GM12878 (cell line): ENCODE data around the gene TMEM244. TPM values are rescaled to one million over a fixed set of nuclear protein-coding genes. Genes with fewer than 3 reads are reported as not detected.

Experiments used
- ASH2L ChIP-seq: fragments of 300-600, 200-600 bp; sonication (generic); IDR thresholded peaks from 2 replicates; pipeline ENCODE4 v1.6.1; 2017; ENCODE audit warnings: low read depth, mild to moderate bottlenecking, borderline replicate concordance
- CHD2 ChIP-seq: IDR thresholded peaks from 2 replicates; pipeline ENCODE4 v1.6.1; 2011; ENCODE audit warnings: low read depth, low read length, improper control_type of control experiment, borderline replicate concordance
- CTCF ChIP-seq, 3 experiments: IDR thresholded peaks in 2 of 3; conservative IDR thresholded peaks in 1 of 3; 2 replicates each; pipeline ENCODE4 v1.5.1; 2011; ENCODE audit warnings: low read depth in 3 of 3, low read length in 3 of 3, mild to moderate bottlenecking in 3 of 3, control low read depth in 2 of 3, moderate library complexity in 2 of 3, inconsistent platforms in 1 of 3, mixed read lengths in 1 of 3; ENCODE audit not compliant: control insufficient read depth in 2 of 3, insufficient read depth in 1 of 3; ENCODE audit errors: extremely low read depth in 1 of 3
- HCFC1 ChIP-seq: fragments of 150-350 bp; IDR thresholded peaks from 2 replicates; pipeline ENCODE4 v1.6.1; 2014; ENCODE audit warnings: low read length
- HSF1 ChIP-seq: fragments of 150-350 bp; IDR thresholded peaks from 2 replicates; pipeline ENCODE4 v1.6.1; 2014; ENCODE audit warnings: mild to moderate bottlenecking, low read depth, low read length
- JUNB ChIP-seq: IDR thresholded peaks from 2 replicates; pipeline ENCODE4 v1.6.1; 2016; ENCODE audit warnings: antibody characterized with exemption, mild to moderate bottlenecking
- MEF2A ChIP-seq: IDR thresholded peaks from 2 replicates; pipeline ENCODE4 v1.6.1; 2011; ENCODE audit warnings: low read depth, mild to moderate bottlenecking, low read length, moderate library complexity; ENCODE audit not compliant: insufficient read depth
- MTA2 ChIP-seq: fragments of 450-650 bp; IDR thresholded peaks from 2 replicates; pipeline ENCODE4 v1.6.1; 2016; ENCODE audit warnings: low read depth, mild to moderate bottlenecking, moderate library complexity
- MXI1 ChIP-seq: fragments of 150-350 bp; IDR thresholded peaks from 2 replicates; pipeline ENCODE4 v1.6.1; 2011; ENCODE audit warnings: low read depth, mild to moderate bottlenecking, inconsistent platforms, low read length, improper control_type of control experiment
- NBN ChIP-seq: fragments of 450-650 bp; IDR thresholded peaks from 2 replicates; pipeline ENCODE4 v1.6.1; 2016
- NFYB ChIP-seq: IDR thresholded peaks from 2 replicates; pipeline ENCODE4 v1.6.1; 2011; ENCODE audit warnings: low read depth, mild to moderate bottlenecking, low read length, improper control_type of control experiment, moderate library complexity; ENCODE audit not compliant: insufficient read depth
- PAX5 ChIP-seq: IDR thresholded peaks from 2 replicates; pipeline ENCODE4 v1.6.1; 2011; ENCODE audit warnings: low read depth, low read length, borderline replicate concordance
- PKNOX1 ChIP-seq: fragments of 450-650 bp; IDR thresholded peaks from 2 replicates; pipeline ENCODE4 v1.6.1; 2016; ENCODE audit warnings: mild to moderate bottlenecking
- POLR2A ChIP-seq: IDR thresholded peaks from 2 replicates; pipeline ENCODE4 v1.6.1; 2011; ENCODE audit warnings: low read depth, mild to moderate bottlenecking, low read length
- RAD51 ChIP-seq: fragments of 450-650 bp; IDR thresholded peaks from 2 replicates; pipeline ENCODE4 v1.6.1; 2016; ENCODE audit warnings: moderate library complexity, mild to moderate bottlenecking, inconsistent platforms
- RFX5 ChIP-seq: IDR thresholded peaks from 2 replicates; pipeline ENCODE4 v1.6.1; 2011; ENCODE audit warnings: low read depth, low read length, improper control_type of control experiment
- RUNX3 ChIP-seq: IDR thresholded peaks from 2 replicates; pipeline ENCODE4 v1.6.1; 2012; ENCODE audit warnings: low read length, inconsistent platforms
- SKIL ChIP-seq: fragments of 450-650 bp; IDR thresholded peaks from 2 replicates; pipeline ENCODE4 v1.6.1; 2017; ENCODE audit warnings: mild to moderate bottlenecking, low read depth, inconsistent platforms; ENCODE audit not compliant: poor library complexity, severe bottlenecking
- ZNF687 ChIP-seq: fragments of 450-650 bp; IDR thresholded peaks from 2 replicates; pipeline ENCODE4 v1.6.1; 2017; ENCODE audit warnings: mild to moderate bottlenecking, moderate library complexity
- polyA plus RNA-seq, 11 experiments: library from polyadenylated mRNA; depleted of rRNA in 4 of 11; unstranded in 6 of 11; stranded (reverse) in 5 of 11; fragments of >200 nt; fragmentation: Nextera tagmentation in 4 of 11; fragmentation: Illumina TruSeq in 1 of 11; extraction: Ambion mirVana in 4 of 11; extraction: Trizol in 1 of 11; gene quantifications; 1 replicate in 1 of 11; 2 replicates in 10 of 11; pipeline versions ENCODE4 v1.2.1 to v1.2.3, GENCODE V29; 2011 to 2016; ENCODE audit warnings: inconsistent platforms in 2 of 11, missing spikeins in 2 of 11, low read depth in 1 of 11
- total RNA-seq, 4 experiments: library from RNA; depleted of rRNA in 3 of 4; stranded (reverse); fragments of >200 nt in 3 of 4; fragmentation: Illumina TruSeq in 1 of 4; extraction: Trizol in 1 of 4; gene quantifications; 2 replicates each; pipeline versions ENCODE4 v1.2.1 to v1.2.3, GENCODE V29; 2013 to 2021

TMEM244 gene
- total and polyA plus RNA-seq, 10 of the 15 experiments (the other 5 are each of a cell fraction or from before 2014, with no cell fraction given): 0.14 TPM; not detected in 9

- TF ChIP-seq NBN (no peak), PKNOX1 (no peak), MEF2A (0 out of 2 replicates have a peak, but pooled peaks have one; percentile 17), JUNB (peak; percentile 29; the same call in 1 of the 2 replicates), SKIL (peak; percentile 52), ZNF687 (no peak; the same call in 1 of the 2 replicates), CTCF (IDR thresholded peaks at IDR 0.05 in 2 of 3, conservative IDR thresholded peaks at IDR 0.05 in 1 of 3; ENCODE audit: control insufficient read depth in 2 of 3, extremely low read depth in 1 of 3, insufficient read depth in 1 of 3, low read depth in 3 of 3, low read length in 3 of 3) (no peak), RUNX3 (peak; percentile 87), NFYB (no peak), RFX5 (no peak), PAX5 (no peak), MTA2 (peak; percentile 92), HCFC1 (no peak), CHD2 (no peak), POLR2A (no peak), RAD51 (no peak), MXI1 (no peak), HSF1 (no peak), ASH2L (no peak)
Observed at GRCh38 chr6:129875610-129876520, 14.8 kb upstream of the TMEM244 start (continued).
